ENCODE results near the gene SCNN1B.
"Not testable (repeated sequence)": the region's sequence is repeated elsewhere in the genome, so short reads cannot be mapped to it uniquely, and the experiment has no call there.

SCNN1B gene

DNA sequence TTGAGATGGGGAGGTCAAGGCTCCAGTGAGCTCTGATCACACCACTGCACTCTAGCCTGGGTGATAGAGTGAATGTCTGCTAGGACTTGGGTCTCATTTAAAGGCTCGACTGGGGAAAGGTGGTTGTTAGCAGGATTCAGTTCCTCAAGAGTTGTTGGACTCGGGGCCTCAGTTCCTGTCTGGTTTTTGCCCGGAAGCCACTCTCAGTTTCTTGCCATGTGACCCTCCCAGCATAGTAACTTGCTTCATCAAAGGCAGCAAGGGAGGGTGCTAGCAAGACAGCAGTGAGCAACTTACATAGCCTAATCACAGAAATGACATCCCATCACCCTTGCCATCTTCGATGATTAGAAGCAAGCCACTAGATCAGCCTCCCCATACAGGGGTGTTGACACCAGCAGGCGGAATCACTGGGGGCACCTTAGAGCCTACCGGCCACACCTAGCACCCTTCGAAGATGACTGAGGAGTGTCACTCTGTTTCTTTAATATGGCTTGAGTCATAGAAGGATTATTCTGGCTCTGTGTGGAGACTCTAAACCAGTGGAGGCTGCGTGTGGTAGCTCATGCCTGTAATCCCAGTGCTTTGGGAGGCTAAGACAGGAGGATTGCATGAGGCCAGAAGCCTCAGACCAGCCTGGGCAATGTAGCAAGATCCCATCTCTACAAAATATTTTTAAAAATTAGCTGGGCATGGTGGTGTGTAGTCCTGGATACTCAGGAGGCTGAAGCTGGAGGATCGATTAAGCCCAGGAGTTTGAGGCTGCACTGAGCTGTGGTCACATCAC, 13.2 kb upstream of the SCNN1B start:
- DNase-seq, result no peak

DNA sequence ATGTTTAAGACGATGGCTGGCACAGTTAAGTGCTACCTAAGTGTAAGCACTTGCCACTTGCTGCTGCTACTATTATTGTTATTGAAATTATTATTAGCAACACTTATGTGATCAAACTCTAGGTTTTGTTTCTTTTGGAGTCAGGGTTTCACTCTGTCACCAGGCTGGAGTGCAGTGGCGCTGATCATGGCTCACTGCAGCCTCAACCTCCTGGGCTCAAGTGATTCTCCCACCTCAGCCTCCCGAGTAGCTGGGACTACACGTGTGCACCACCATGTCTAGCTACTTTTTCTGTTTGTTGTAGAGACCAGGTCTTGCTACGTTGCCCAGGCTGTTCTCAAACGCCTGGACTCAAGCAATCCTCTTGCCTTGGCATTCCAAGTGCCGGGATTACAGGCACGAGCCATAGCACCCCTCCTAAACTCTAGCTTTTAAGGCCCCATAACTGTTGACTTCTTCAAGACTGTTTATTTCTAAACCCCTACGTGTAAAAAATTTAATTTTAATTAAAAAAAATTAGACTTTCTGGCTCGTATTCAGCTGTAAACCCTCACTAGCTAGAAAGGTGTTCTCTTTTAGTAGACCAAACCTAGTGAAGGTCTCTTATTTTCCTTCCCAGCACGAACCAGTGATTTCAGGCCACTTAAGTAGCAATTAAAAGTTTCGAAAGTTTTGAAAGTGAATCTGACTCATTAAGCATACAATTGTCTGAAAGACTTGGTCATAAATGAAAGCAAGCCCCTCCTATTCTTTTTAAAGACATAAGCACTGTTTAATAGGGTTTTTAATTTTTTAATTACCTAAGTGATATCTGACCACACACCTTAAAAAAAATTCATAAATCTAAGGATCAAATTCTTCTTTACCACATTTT, 11.7 kb upstream of the SCNN1B start:
- DNase-seq, result no peak

DNA sequence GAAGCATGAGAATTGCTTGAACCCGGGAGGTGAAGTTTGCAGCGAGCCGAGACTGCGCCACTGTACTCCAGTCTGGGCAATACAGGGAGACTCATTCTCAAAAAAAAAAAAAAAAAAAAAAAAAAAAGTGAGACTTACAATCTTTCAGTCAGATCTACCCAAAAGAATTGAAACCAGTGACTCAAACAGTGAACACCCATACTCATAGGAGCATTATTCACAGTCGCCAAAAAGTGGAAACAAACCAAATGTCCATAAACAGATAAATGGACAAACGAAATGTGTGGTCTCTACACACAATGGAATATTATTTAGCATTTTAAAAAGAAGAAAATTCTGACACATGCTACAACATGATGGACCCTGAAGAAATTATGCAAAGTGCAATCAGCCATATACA, 9.1 kb upstream of the SCNN1B start:
- DNase-seq, result no peak

DNA sequence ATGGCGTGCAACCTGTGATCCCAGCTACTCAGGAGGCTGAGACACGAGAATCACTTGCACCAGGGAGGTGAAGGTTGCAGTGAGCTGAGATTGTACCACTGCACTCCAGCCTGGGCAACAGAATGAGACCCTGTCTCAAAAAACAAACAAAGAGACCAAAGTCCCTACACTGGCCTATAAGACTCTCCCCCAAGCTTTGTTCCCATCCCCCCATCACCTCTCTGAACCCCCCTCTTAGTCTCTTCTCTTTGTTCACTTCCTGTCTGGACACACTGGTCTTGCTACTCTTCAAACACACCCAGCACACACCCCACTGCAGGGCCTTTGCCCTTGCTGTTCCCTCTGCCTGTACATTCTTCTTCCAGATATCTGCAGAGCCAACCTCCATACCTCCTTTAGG, 7.8 kb upstream of the SCNN1B start:
- no peak for DNase-seq

DNA sequence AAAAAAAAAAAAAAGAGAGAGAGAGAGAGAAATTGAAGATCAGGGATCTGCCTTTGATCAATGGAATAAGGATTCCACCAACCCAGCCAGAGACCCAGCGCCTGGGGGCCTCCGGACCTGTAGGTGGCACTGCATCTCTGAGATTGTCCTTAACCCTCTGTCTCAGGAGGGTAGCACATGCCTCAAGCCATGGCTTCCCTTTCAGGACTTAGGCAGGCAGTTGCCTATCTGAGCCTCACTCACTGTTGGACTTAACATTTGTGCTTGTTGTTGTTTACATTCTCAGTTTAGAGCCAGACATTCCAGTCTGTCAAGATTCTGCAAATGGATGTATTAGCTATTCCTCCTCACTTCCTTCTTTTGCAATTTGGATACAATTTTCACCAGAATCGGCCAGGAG, 5.1 kb upstream of the SCNN1B start:
- no peak for DNase-seq

DNA sequence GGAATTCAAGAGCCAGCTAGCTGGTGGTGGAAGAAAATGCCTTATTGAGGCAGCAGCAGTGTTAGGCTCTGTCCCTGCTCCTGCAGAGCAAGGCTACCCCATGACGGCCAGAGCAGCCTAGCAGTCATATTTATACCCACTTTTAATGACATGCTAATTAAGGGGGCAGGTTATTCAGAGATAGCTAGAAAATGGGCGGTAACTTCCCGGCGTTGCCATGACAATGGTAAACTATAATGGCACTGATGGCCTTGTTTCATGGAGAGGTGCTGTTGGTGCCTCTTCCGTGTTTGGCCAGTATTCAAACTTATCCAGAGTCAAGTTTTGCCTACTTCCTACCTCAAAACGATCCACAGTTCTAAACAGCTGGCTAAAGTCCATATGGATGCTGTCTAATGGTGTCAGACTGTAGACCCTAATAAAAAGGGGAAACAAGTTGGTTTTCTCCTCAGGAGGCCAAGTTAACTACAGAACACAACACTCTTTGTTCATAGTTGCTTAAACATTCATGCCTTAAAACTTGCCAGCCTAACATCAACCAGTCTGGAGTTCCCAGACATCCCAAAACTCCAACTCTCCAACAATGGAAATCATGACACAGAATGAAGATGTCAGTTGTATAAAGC, 3.7 kb upstream of the SCNN1B start:
- DNase-seq, result no peak

DNA sequence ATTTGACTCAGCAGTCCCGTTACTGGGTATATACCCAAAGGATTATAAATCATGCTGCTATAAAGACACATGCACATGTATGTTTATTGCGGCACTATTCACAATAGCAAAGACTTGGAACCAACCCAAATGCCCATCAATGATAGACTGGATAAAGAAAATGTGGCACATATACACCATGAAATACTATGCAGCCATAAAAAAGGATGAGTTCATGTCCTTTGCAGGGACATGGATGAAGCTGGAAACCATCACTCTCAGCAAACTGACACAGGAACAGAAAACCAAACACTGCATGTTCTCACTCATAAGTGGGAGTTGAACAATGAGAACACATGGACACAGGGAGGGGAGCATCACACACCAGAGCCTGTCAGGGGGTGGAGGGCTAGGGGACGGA, 2.3 kb upstream of the SCNN1B start:
- not testable (repeated sequence) for DNase-seq

DNA sequence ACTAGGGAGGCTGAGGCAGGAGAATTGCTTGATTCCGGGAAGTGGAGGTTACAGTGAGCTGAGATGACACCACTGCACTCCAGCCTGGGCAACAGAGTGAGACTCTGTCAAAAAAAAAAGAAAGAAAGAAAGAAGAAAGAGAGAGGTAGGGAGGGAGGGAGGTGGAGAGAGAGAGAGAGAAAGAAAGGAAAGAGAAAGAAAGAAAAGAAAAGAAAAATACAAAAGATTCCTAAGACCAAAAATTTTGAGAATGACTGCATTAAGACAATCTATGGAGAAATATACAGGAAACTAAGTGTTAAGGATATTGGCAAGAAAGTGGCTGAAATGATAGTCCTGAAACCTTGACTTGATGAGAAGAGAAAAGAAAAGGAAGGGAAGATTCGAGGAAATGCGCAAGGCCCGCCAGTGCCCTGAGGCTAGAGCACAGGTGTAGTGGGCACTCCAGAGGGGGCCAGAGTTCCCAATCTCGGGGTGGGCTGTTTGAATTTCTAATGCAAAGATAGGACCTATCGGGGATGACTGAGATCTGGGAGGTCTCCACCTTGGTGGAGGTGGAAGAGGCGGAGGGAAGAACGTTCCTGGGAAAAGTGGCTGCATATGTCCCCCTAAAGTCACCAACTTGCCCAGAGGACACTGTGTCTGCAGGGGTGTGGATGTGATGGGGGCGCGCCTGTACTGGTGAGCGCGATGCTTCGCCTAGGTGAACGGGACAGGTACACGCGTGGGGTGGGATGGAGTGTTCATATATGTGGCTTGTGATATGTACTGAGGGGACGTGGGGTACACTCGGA, 654 bp upstream of the SCNN1B start:
- no peak for DNase-seq

DNA sequence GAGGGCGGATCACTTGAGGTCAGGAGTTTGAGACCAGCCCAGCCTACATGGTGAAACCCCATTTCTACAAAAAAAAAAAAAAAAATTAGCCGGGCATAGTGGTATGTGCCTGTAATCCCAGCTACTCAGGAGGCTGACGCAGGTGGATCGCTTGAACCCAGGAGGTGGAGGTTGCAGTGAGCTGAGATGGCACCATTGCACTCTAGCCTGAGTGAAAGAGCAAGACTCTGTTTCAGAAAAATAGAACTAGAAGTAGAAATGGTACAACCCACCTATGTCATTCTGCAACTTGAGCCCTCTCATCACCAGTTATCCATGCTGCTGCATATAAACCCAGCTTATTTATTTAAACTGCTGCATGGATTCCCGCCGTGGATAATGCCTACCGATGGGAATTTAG, 1.6 kb downstream of the SCNN1B start:
- no peak for DNase-seq

DNA sequence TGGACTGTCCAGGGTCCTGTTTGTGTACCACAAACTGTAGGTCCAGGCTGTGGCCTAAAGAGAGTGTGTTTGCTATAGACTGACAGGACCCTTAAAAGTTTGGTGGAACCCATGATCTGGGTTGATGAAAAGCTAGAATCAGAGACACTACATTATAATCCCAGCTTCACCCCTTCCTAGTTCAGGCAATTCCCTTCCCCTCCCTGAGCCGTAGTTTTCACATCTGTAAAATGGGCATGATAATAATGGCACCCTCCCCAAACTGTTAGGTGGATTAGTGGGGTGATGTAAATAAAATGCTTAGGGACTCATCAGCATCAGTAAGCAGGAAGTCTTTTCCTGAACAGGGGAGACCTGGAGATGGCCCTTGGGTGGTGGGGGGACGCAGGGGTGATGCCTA, 2.5 kb downstream of the SCNN1B start:
- no peak for DNase-seq

DNA sequence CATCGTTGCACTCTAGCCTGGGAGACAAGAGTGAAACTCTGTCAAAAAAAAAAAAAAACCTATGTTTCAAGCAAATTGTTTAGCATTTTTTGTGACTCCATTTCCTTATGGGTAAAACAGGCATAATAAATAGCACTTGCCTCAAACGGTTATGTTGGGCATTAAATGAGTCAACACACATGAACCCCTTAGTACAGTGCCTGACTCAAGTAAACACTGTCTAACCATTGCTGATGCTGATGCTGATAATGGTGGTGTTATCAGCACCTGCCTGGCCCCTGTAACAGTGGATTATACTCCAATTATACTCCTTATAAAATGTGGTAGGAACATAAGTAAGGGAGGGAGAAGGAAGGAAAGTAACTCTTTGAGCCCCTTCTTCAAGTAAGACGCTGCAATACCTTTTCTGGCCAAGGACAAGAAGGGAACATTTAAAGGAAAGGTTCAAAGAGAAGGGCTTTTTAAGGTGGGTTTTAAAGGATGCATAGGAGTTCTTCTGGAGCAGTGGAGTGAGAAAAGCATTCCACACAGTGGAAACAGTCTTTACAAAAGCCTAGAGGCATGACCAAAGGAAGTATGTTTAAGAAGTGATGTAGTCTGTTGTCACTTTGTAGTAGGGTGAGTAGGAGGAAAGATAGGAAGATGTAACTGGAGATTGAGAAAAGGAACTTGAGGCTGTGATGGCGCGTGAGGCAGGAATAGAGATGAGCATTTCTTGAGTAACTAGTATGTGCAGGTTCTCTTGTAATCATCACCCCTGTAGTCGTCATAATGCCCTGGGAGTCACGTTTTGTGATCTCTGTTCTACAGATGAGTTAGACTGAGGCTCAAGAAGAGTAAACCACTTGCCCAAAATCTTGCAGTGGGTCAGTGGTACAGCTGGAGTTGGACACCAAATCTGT, 4.3 kb downstream of the SCNN1B start:
- DNase-seq, result no peak

DNA sequence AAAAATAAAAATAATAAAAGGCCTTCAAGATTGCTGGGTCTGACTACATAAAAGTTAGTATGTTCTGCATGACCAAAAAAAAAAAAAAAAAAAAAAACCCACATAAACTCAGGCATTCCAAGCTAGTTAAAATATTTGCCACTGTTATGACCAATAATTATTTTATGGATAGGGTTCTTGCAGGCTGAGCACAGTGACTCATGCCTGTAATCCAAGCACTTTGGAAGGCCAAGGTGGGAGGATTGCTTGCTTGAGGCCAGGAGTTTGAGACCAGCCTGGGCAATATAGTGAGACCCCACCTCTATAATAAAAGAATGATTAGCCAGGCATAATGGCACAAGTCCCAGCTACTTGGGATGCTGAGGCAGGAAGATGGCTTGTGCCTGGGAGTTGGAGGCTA, 8.1 kb downstream of the SCNN1B start:
- no peak for DNase-seq

DNA sequence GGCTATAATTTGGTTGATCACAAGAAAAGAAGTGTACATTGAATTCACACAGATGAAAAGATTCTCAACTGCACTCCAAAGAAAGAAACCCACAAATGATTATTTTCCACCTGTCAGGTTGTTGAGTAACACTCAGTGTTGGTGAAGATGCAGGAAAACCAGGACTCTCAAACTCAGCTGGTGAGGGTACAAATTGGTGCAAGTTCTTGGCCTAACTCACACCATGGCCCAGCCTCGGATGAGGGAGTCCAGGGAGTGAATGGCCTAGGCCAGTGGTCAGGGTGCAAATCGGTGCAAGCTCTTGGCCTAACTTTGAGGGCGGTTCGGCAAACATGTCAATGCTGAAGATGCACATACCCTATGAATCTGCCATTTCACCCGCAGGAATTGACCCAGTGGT, 8.6 kb downstream of the SCNN1B start:
- no peak for DNase-seq

DNA sequence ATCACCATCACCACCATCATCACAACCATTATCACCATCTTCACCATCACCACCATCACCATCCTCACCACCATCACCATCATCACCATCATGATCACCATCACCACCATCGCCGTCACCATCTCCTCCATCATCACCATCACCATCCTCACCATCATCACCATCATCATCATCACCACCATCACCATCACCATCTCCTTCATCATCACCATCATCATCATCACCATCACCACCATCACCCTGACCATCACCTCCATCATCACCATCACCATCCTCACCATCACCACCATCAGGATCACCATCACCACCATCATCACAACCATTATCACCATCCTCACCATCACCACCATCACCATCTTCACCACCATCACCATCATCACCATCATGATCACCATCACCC, 14.1 kb downstream of the SCNN1B start:
- no peak for DNase-seq

DNA sequence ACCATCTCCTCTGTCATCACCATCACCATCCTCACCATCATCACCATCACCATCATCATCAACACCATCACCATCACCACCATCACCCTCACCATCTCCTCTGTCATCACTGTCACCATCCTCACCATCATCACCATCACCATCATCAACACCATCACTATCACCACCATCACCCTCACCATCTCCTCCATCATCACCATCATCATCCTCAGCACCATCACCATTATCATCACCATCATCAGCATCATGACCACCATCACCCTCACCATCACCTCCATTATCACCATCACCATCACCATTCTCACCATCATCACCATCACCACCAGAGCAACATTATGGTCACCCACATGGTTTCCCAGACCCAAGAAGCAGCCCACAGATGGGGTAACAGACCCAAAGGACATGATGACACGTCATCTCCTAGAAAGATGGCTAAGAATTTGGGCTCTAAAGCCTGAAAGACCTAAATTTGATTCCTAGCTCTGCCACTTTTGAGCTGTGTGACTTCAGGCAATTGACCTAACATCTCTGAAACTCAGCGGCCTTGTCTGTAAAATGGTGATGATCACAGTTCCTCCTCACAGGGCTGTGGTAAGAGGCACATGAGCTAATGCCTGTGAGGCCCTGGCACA, 14.6 kb downstream of the SCNN1B start:
- DNase-seq, result no peak

DNA sequence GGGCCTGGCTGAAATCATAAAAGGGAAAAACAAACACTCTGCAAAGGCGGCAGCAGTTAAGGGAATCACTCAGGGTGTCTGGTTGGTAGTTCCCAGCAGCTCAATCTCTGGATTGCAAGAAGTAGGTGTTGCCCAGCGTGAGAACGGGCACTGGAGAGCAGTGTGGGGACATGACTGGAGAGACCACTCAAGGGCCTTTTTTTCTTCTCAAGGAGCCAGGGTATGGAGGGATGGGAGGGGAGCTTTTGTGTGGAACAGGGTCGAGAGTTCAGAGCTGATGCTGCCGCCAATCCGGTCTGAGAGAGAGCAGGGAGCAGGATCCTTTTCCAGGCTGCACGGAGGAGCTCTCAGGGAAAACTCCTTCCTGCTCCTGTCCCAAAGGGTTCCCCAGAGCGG, 15.2 kb downstream of the SCNN1B start:
- DNase-seq, result no peak

DNA sequence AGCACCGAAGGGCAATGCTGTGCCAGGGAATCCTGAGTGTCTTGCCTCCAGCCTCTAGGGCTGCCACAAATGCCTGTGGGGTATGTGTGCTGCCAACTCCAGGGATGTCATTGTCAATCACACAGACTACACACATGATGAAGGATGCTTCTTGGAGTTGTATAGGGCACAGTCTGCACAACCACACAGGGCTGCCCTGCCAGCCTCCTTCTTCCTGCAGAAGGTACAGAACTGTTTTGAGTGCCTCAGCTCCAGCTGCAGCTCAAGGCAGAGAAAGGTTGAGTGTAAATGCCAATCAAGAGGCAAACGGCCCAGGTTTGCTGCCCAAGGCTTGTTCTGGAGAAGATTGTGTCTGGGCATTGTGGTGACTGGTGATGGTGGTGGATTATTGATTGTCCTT, 15.6 kb downstream of the SCNN1B start:
- no peak for DNase-seq

DNA sequence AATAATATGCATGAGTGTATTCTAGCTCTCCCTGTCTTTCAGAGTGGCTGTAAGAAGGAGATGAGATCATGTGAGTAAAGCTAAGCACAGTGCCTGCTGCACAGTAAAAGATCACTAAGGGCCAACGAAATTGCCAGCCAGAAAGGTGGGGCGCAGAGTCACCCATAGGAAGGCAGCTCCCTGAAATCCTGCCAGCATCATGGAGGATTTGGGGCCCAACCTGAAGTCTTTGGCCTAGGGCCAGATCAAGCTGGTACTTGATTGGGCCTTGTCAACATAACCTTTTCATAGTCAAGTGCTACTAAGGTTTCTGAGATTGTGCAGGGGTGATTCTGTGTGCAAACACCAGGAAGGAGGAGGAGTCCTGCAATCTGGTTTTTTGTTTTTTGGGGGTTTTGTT, 16.5 kb downstream of the SCNN1B start:
- DNase-seq, result no peak

DNA sequence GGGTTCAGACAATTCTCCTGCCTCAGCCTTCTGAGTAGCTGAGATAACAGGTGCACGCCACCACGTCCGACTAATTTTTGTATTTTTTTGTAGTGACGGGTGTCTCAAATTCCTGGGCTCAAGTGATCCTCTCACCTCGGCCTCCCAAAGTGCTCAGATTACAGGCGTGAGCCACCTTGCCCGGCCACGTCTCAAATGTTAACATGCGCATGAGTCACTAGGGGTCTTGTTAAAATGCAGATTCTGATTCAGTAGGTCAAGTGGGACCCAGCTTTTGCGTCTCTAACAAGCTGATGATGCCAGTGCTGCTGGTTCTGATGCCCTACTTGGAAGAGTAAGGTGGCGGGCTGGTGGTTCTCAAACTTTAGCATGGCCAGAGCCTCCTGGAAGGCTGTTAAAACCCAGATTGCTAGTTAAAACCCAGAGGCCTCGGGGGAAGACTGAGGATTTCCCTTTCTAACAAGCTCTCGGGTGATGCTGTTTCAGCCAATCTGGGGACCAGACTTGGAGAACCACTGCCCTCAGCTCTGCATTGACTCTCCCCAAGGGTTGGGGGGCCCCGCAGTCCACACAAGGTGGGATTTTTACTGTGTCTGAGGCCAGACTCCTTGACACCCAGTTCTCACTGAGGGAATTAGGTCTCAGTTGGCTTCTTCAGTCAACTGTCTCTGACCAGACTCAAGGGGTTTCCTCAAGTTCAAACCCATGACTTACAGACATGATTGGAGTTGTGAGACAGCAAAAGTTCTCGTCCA, 17.9 kb downstream of the SCNN1B start:
- DNase-seq, result no peak

DNA sequence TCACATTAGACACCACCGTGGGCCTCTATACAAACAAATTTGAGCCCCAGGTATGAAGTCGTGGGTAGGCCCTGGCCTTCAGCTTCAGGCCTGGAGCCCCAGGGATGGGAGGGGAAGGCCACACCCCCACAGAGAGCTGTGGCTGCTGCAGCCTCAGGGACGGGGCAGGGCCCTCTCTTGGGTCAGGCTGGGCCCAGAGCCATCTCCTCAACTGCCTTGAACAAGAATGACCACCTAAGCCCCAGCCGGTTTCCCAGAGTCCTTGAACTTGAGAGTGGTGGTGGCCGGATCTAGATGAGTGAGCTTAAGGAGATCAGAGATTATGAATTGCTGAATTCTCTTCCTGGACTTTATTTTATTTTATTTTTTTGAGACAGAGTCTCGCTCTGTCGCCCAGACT, 18.6 kb downstream of the SCNN1B start:
- no peak for DNase-seq

Measured in NCI-H2227 treated with DMSO at 0.1 percent for 48 hours (cell line).